Nephron (organoid): ENCODE measurements around the gene VWC2L.

ENCODE experiments used
- H3K27ac Mint-ChIP-seq, 3 experiments: 2 replicates each; pipeline ENCODE4 v1.8.0; 2020; ENCODE audit warnings: mixed read lengths in 3 of 3, mild to moderate bottlenecking in 2 of 3, moderate library complexity in 1 of 3
- H3K27me3 Mint-ChIP-seq: 2 replicates; pipeline ENCODE4 v1.8.0; 2021; ENCODE audit warnings: low read depth, mild to moderate bottlenecking, moderate library complexity, mixed read lengths
- H3K36me3 Mint-ChIP-seq: 2 replicates; pipeline ENCODE4 v1.8.0; 2020; ENCODE audit warnings: low read depth, mixed read lengths
- H3K4me1 Mint-ChIP-seq: 2 replicates; pipeline ENCODE4 v1.8.0; 2020; ENCODE audit warnings: mixed read lengths
- H3K4me3 Mint-ChIP-seq, 3 experiments: 2 replicates each; pipeline ENCODE4 v1.8.0; 2020; ENCODE audit warnings: mild to moderate bottlenecking in 3 of 3, mixed read lengths in 3 of 3, moderate library complexity in 2 of 3
- H3K9me3 Mint-ChIP-seq: 2 replicates; pipeline ENCODE4 v1.8.0; 2020; ENCODE audit warnings: mixed read lengths
- CTCF ChIP-seq, 3 experiments: fragments of 200-600 bp; sonication (generic); IDR thresholded peaks; one replicate each; pipeline ENCODE4 v1.5.0; 2021; ENCODE audit warnings: antibody characterized with exemption in 3 of 3; ENCODE audit not compliant: unreplicated experiment in 3 of 3

Gene VWC2L

GRCh38 chr2:214393796-214394195 is 17.1 kb upstream of the VWC2L start:
- H3K9me3 Mint-ChIP-seq: no peaks in the 10 kb centered on the region
- no peaks in the 10 kb centered on the region for H3K4me1 Mint-ChIP-seq
- no peaks in the 10 kb centered on the region for H3K36me3 Mint-ChIP-seq
- H3K27me3 Mint-ChIP-seq: no peaks in the 10 kb centered on the region
- no peak for TF ChIP-seq CTCF (IDR thresholded peaks at IDR 0.05; ENCODE audit: unreplicated experiment in 3 of 3)
- H3K4me3 Mint-ChIP-seq: no peak overlapping the region
- H3K27ac Mint-ChIP-seq: no peak overlapping the region

GRCh38 chr2:214395040-214395439 is 15.8 kb upstream of the VWC2L start:
- Mint-ChIP-seq H3K27me3 (no peaks in the 10 kb centered on the region), H3K4me1 (no peaks in the 10 kb centered on the region), H3K27ac (no peak overlapping the region), H3K4me3 (no peak overlapping the region), H3K9me3 (no peaks in the 10 kb centered on the region), H3K36me3 (no peaks in the 10 kb centered on the region)
- TF ChIP-seq CTCF (IDR thresholded peaks at IDR 0.05; ENCODE audit: unreplicated experiment in 3 of 3): no peak

- no peaks in the 10 kb centered on the region for H3K4me1 Mint-ChIP-seq
- TF ChIP-seq CTCF (IDR thresholded peaks at IDR 0.05; ENCODE audit: unreplicated experiment in 3 of 3): no peak
- no peaks in the 10 kb centered on the region for H3K27me3 Mint-ChIP-seq
- H3K9me3 Mint-ChIP-seq: no peaks in the 10 kb centered on the region
- no peaks in the 10 kb centered on the region for H3K36me3 Mint-ChIP-seq
- no peak overlapping the region for H3K27ac Mint-ChIP-seq
- no peak overlapping the region for H3K4me3 Mint-ChIP-seq
Observed at GRCh38 chr2:214401580-214401979, 9.3 kb upstream of the VWC2L start.

GRCh38 chr2:214410128-214410775 is 602 bp upstream of the VWC2L start:
- peaks cover 7% of the 10 kb centered on the region for H3K27me3 Mint-ChIP-seq
- no peaks in the 10 kb centered on the region for H3K36me3 Mint-ChIP-seq
- TF ChIP-seq CTCF (IDR thresholded peaks at IDR 0.05; ENCODE audit: unreplicated experiment in 3 of 3): no peak
- H3K9me3 Mint-ChIP-seq: no peaks in the 10 kb centered on the region
- no peaks in the 10 kb centered on the region for H3K4me1 Mint-ChIP-seq
- no peak overlapping the region for H3K4me3 Mint-ChIP-seq
- no peak overlapping the region for H3K27ac Mint-ChIP-seq

- H3K27me3 Mint-ChIP-seq: peaks cover 7% of the 10 kb centered on the region
- no peak overlapping the region for H3K27ac Mint-ChIP-seq
- H3K4me3 Mint-ChIP-seq: no peak overlapping the region
- no peaks in the 10 kb centered on the region for H3K9me3 Mint-ChIP-seq
- no peaks in the 10 kb centered on the region for H3K36me3 Mint-ChIP-seq
- no peak for TF ChIP-seq CTCF (IDR thresholded peaks at IDR 0.05; ENCODE audit: unreplicated experiment in 3 of 3)
- H3K4me1 Mint-ChIP-seq: no peaks in the 10 kb centered on the region
Observed at GRCh38 chr2:214412679-214413078, 1.8 kb downstream of the VWC2L start.

GRCh38 chr2:214436470-214436869 is 25.6 kb downstream of the VWC2L start:
- H3K36me3 Mint-ChIP-seq: no peaks in the 10 kb centered on the region
- TF ChIP-seq CTCF (IDR thresholded peaks at IDR 0.05; ENCODE audit: unreplicated experiment in 3 of 3): no peak
- no peak overlapping the region for H3K4me3 Mint-ChIP-seq
- H3K4me1 Mint-ChIP-seq: no peaks in the 10 kb centered on the region
- H3K27me3 Mint-ChIP-seq: no peaks in the 10 kb centered on the region
- H3K27ac Mint-ChIP-seq: no peak overlapping the region
- H3K9me3 Mint-ChIP-seq: no peaks in the 10 kb centered on the region
